GM12878 (cell line): ENCODE measurements around the gene CPVL. TPM values are rescaled to one million over a fixed set of nuclear protein-coding genes. Genes with fewer than 3 reads are reported as not detected.
A peak's percentile ranks its signal among the peaks of the same experiment; 100 is the strongest.

Experiments used
- ATAC-seq: fragments of 200-7000 bp; cut with Tn5 transposase; 3 replicates; pipeline ENCODE4 v1.9.1; 2020; ENCODE audit warnings: mild to moderate bottlenecking, moderate library complexity
- BruUV-seq: library from RNA; stranded (reverse); fragments of 400-500 nt; replicated peaks from 2 replicates; lab custom pipeline; 2021; lab: Mats Ljungman, UMichigan
- CTCF ChIA-PET: fragments of 300-600 bp; sonication (Branson Sonifier 250); formaldehyde crosslinking; extraction: SDS; loops from one replicate; lab custom pipeline; 2021; ENCODE audit warnings: inconsistent platforms; lab: Yijun Ruan, JAX
- POLR2A ChIA-PET: fragments of 350-600 bp; formaldehyde crosslinking; extraction: SDS; loops from one replicate; lab custom pipeline; 2021; ENCODE audit warnings: inconsistent platforms; lab: Charles Lee
- RAD21 ChIA-PET: fragments of 300-600 bp; sonication (Branson Sonifier 250); formaldehyde crosslinking; loops from one replicate; lab custom pipeline; 2023; ENCODE audit warnings: antibody characterized with exemption; ENCODE audit not compliant: unreplicated experiment; lab: Charles Lee
- SMC1A ChIA-PET: fragments of 300-600 bp; sonication (Branson Sonifier 250); formaldehyde crosslinking; loops from one replicate; lab custom pipeline; 2023; ENCODE audit not compliant: unreplicated experiment, uncharacterized antibody; lab: Charles Lee
- DNase-seq: peaks from one replicate; pipeline ENCODE4 v3.0.0-alpha.2; 2011; ENCODE audit warnings: low read depth, low spot score
- FAIRE-seq: peaks from 3 replicates; lab custom pipeline; 2011; peaks lifted over from hg19 to GRCh38; lab: Jason Lieb, UNC
- H2AFZ ChIP-seq: 2 replicates; pipeline ENCODE4 v1.6.0; 2011; ENCODE audit warnings: low read depth, low read length, control low read depth; ENCODE audit not compliant: control insufficient read depth
- H3K27ac ChIP-seq: 2 replicates; pipeline ENCODE4 v1.5.1; 2011; ENCODE audit warnings: control low read depth; ENCODE audit not compliant: control insufficient read depth, insufficient read depth
- H3K27me3 ChIP-seq, 2 experiments: replicated peaks in 1 of 2; 2 replicates each; pipeline versions ENCODE4 v1.6.0 to v1.6.1; 2011; ENCODE audit warnings: low read length in 1 of 2; ENCODE audit not compliant: control insufficient read depth in 2 of 2, insufficient read depth in 2 of 2
- H3K36me3 ChIP-seq, 2 experiments: 2 replicates each; pipeline ENCODE4 v1.5.1; 2011; ENCODE audit warnings: low read length in 1 of 2; ENCODE audit not compliant: control insufficient read depth in 2 of 2, insufficient read depth in 2 of 2
- H3K4me1 ChIP-seq: 2 replicates; pipeline ENCODE4 v1.6.1; 2011; ENCODE audit warnings: mild to moderate bottlenecking, low read length, moderate library complexity, mixed read lengths; ENCODE audit not compliant: control insufficient read depth, insufficient read depth
- H3K4me2 ChIP-seq: 2 replicates; pipeline ENCODE4 v1.6.0; 2011; ENCODE audit warnings: control low read depth; ENCODE audit not compliant: control insufficient read depth, insufficient read depth
- H3K4me3 ChIP-seq: fragments of 200-600 bp; sonication (generic); 2 replicates; pipeline ENCODE4 v1.5.1; 2016
- H3K79me2 ChIP-seq: 2 replicates; pipeline ENCODE4 v1.6.0; 2011; ENCODE audit warnings: low read length; ENCODE audit not compliant: control insufficient read depth, insufficient read depth
- H3K9ac ChIP-seq: 2 replicates; pipeline ENCODE4 v1.8.0; 2011; ENCODE audit warnings: low read length, control low read depth, mixed read lengths; ENCODE audit not compliant: control insufficient read depth, insufficient read depth
- H3K9me3 ChIP-seq: replicated peaks from 3 replicates; pipeline ENCODE4 v1.5.1; 2011; ENCODE audit warnings: mild to moderate bottlenecking, low read length; ENCODE audit not compliant: control insufficient read depth, insufficient read depth
- H4K20me1 ChIP-seq: 2 replicates; pipeline ENCODE4 v1.6.0; 2011; ENCODE audit not compliant: control insufficient read depth, insufficient read depth
- BHLHE40 ChIP-seq, 2 experiments: fragments of 450-650 bp in 1 of 2; IDR thresholded peaks; 2 replicates each; pipeline ENCODE4 v1.6.1; 2011 to 2017; ENCODE audit warnings: low read depth in 2 of 2, borderline replicate concordance in 1 of 2, improper control_type of control experiment in 1 of 2, low read length in 1 of 2, mild to moderate bottlenecking in 1 of 2
- RAD21 ChIP-seq: IDR thresholded peaks from 2 replicates; pipeline ENCODE4 v1.6.1; 2011; ENCODE audit warnings: mild to moderate bottlenecking, low read depth, low read length, moderate library complexity; ENCODE audit not compliant: insufficient read depth
- SMC3 ChIP-seq: IDR thresholded peaks from 2 replicates; pipeline ENCODE4 v1.6.1; 2011; ENCODE audit warnings: low read length, improper control_type of control experiment, borderline replicate concordance
- YBX1 ChIP-seq: fragments of 450-650 bp; IDR thresholded peaks from 2 replicates; pipeline ENCODE4 v1.6.1; 2016; ENCODE audit warnings: antibody characterized with exemption
- WGBS: methylation state at CpG from one replicate; pipeline ENCODE4 v1.1.6; 2016; ENCODE audit warnings: low lambda C conversion rate; ENCODE audit not compliant: insufficient replicate concordance, insufficient coverage; ENCODE audit errors: missing lambda C conversion rate; 5-methylcytosine and 5-hydroxymethylcytosine counted together
- in situ Hi-C: fragments of 300-500 bp; cut with MboI; formaldehyde crosslinking; loops from 9 replicates; pipeline ENCODE4 v1.14.3; 2018; ENCODE audit warnings: mixed read lengths
- intact Hi-C: fragments of 100-400 bp; cut with micrococcal nuclease; formaldehyde crosslinking; loops from one replicate; pipeline ENCODE4 v1.14.2; 2022; ENCODE audit not compliant: unreplicated experiment
- polyA plus RNA-seq, 11 experiments: library from polyadenylated mRNA; depleted of rRNA in 4 of 11; unstranded in 6 of 11; stranded (reverse) in 5 of 11; fragments of >200 nt; fragmentation: Nextera tagmentation in 4 of 11; fragmentation: Illumina TruSeq in 1 of 11; extraction: Ambion mirVana in 4 of 11; extraction: Trizol in 1 of 11; gene quantifications; 1 replicate in 1 of 11; 2 replicates in 10 of 11; pipeline versions ENCODE4 v1.2.1 to v1.2.3, GENCODE V29; 2011 to 2016; ENCODE audit warnings: inconsistent platforms in 2 of 11, missing spikeins in 2 of 11, low read depth in 1 of 11
- total RNA-seq, 4 experiments: library from RNA; depleted of rRNA in 3 of 4; stranded (reverse); fragments of >200 nt in 3 of 4; fragmentation: Illumina TruSeq in 1 of 4; extraction: Trizol in 1 of 4; gene quantifications; 2 replicates each; pipeline versions ENCODE4 v1.2.1 to v1.2.3, GENCODE V29; 2013 to 2021
- TF ChIP-seq, protein P1 (sequence below), 3 experiments: IDR thresholded peaks in 2 of 3; conservative IDR thresholded peaks in 1 of 3; 2 replicates each; pipeline ENCODE4 v1.5.1; 2011; ENCODE audit warnings: low read depth in 3 of 3, low read length in 3 of 3, mild to moderate bottlenecking in 3 of 3, control low read depth in 2 of 3, moderate library complexity in 2 of 3, inconsistent platforms in 1 of 3, mixed read lengths in 1 of 3; ENCODE audit not compliant: control insufficient read depth in 2 of 3, insufficient read depth in 1 of 3; ENCODE audit errors: extremely low read depth in 1 of 3

CPVL gene
- total and polyA plus RNA-seq, 10 of the 15 experiments (the other 5 are each of a cell fraction or from before 2014, with no cell fraction given), result 0.59 TPM; not detected in 9

GRCh38 chr7:29113384-29114102 lies 32.8 kb downstream of the CPVL start:
- SMC1A ChIA-PET, result interaction anchor here (1.0 to 1.3 kb wide), 4 partner anchors 14 to 295 kb away, joined by 3 to 5 read pairs (median 3); no protein-coding TSS in a partner anchor
- POLR2A ChIA-PET, result no interaction called here
- H4K20me1 ChIP-seq, result no peaks in the 10 kb centered on the region
- intact Hi-C loops, result loop anchor here (2.0 to 5.0 kb wide), 2 partner anchors 229 to 295 kb away; no protein-coding TSS in a partner anchor
- H3K9ac ChIP-seq, result no peak overlapping the region
- H3K4me3 ChIP-seq, result no peak overlapping the region
- TF ChIP-seq YBX1 (no peak), RAD21 (peak; percentile 16; the same call in 1 of the 2 replicates), SMC3 (peak; percentile 18; the same call in 1 of the 2 replicates), BHLHE40 (IDR thresholded peaks at IDR 0.05; ENCODE audit: borderline replicate concordance in 1 of 2, low read depth in 2 of 2, low read length in 1 of 2) (no peak)
- TF ChIP-seq, protein P1, sequence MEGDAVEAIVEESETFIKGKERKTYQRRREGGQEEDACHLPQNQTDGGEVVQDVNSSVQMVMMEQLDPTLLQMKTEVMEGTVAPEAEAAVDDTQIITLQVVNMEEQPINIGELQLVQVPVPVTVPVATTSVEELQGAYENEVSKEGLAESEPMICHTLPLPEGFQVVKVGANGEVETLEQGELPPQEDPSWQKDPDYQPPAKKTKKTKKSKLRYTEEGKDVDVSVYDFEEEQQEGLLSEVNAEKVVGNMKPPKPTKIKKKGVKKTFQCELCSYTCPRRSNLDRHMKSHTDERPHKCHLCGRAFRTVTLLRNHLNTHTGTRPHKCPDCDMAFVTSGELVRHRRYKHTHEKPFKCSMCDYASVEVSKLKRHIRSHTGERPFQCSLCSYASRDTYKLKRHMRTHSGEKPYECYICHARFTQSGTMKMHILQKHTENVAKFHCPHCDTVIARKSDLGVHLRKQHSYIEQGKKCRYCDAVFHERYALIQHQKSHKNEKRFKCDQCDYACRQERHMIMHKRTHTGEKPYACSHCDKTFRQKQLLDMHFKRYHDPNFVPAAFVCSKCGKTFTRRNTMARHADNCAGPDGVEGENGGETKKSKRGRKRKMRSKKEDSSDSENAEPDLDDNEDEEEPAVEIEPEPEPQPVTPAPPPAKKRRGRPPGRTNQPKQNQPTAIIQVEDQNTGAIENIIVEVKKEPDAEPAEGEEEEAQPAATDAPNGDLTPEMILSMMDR (IDR thresholded peaks at IDR 0.05 in 2 of 3, conservative IDR thresholded peaks at IDR 0.05 in 1 of 3; ENCODE audit: control insufficient read depth in 2 of 3, extremely low read depth in 1 of 3, insufficient read depth in 1 of 3, low read depth in 3 of 3, low read length in 3 of 3), result peak in 2 of 3 experiments; percentile 27 to 35; a peak in 2 of 6 replicates
- TF ChIP-seq, all 136 proteins: peak for 3
- 10% methylated on average over 5 of the region's 5 CpGs for WGBS
- peak; percentile 71 for FAIRE-seq
- ChIA-PET RAD21 (interaction anchor here (1.0 kb wide), 1 partner anchor 295 kb away, joined by 4 read pairs; no protein-coding TSS in a partner anchor), CTCF (interaction anchor here (0.6 to 3.3 kb wide), 6 partner anchors 10 to 295 kb away, joined by 3 to 11 read pairs (median 6); no protein-coding TSS in a partner anchor)
- H3K4me2 ChIP-seq, result no peak overlapping the region
- in situ Hi-C loops, result no loop called here
- H3K36me3 ChIP-seq, result no peaks in the 10 kb centered on the region
- H3K27ac ChIP-seq, result no peak overlapping the region
- H3K4me1 ChIP-seq, result no peaks in the 10 kb centered on the region
- no peak overlapping the region for H2AFZ ChIP-seq
- no peak for DNase-seq
- ATAC-seq, result peak; percentile 50
- BruUV-seq, result no TSS peak
- no peaks in the 10 kb centered on the region for H3K9me3 ChIP-seq
- H3K27me3 ChIP-seq, result peaks cover 1 to 3% of the 10 kb centered on the region in 2 experiments; a peak in 2 of 4 replicates
- no peaks in the 10 kb centered on the region for H3K79me2 ChIP-seq
